Stimulated activated CD8-positive, alpha-beta memory T cell treated with anti-CD3 and anti-CD28 coated beads, Interleukin-4, amount 100 ng/mL, for 48 hours (primary cell): ENCODE measurements around the gene VAV1.
A peak's percentile ranks its signal among the peaks of the same experiment; 100 is the strongest.
"Not testable (repeated sequence)": the region's sequence is repeated elsewhere in the genome, so short reads cannot be mapped to it uniquely, and the experiment has no call there.

Source experiments
- DNase-seq: peaks from one replicate; pipeline ENCODE4 v3.0.0-alpha.2; 2020

Gene VAV1

GRCh38 chr19:6790194-6791128, 18.0 kb downstream of the VAV1 start:
- no peak for DNase-seq

GRCh38 chr19:6791237-6791636, 18.7 kb downstream of the VAV1 start:
- DNase-seq = no peak

DNA sequence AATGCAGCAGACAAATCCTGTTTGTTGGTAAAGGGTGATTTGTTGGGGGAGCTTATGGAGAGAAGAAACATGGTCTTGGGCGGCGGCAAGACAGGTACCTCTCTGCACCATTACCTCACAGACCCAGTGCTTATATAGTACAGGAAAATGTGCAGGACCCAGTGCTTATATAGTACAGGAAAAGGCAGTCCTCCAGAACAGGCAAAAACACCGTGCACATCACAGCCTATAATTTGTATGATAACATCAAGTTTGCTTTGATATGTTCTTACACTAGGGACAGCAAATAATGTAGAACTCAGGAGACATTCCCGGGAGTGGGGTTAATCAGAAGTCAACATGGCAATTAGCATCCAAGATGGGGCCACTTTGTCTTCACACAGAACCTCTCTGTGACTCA, 20.9 kb downstream of the VAV1 start:
- DNase-seq = no peak

- no peak for DNase-seq
Observed at GRCh38 chr19:6793973-6794372, 21.5 kb downstream of the VAV1 start.

GRCh38 chr19:6794686-6795431, 22.4 kb downstream of the VAV1 start:
- no peak for DNase-seq

DNA sequence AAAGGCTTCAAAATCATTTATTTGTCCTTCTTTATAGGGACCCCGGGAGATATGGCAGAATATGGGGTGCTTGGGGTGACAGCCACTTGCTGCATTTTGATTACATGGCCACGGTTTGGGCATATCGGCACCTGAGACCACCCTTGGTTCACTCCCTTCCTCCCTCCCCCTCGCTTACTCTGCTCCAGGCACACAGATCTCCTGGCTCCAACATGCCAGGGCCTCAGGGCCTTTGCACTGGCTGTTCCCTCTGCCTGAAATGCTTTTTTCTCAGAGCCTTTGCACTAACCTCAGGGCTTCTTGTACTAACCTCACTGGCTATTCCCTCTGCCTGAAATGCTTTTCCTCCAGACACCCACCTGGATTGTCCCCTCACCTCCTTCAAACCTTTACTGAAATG, 23.8 kb downstream of the VAV1 start:
- DNase-seq = no peak

GRCh38 chr19:6797646-6798045, 25.1 kb downstream of the VAV1 start:
- no peak for DNase-seq

GRCh38 chr19:6800160-6800790, 27.8 kb downstream of the VAV1 start:
- not testable (repeated sequence) for DNase-seq

DNA sequence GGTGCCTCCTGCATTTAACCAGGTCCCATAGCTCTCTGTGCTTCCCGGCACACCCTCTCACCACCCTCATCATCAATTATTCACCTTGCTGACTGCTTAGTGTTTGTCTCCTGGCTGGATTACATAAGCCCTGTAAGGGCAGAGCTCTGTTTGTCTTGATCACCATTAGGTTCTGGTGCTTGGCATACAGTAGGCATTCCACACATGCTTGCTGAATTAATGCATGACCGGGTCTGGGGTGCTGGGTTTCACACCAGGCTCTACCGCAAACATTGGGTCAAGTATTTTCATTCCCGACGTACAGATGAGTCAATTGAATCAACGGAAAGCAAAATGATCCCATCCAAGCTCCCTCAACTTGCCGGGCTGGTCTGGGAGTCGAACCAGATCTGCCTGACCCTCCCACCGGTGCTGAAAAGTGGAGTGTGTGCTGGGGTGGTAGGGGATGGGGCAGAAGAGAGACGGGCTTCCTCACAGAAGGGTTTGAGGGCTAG, 28.5 kb downstream of the VAV1 start:
- no peak for DNase-seq

GRCh38 chr19:6801485-6802086, 29.1 kb downstream of the VAV1 start:
- DNase-seq = peak; percentile 89

DNA sequence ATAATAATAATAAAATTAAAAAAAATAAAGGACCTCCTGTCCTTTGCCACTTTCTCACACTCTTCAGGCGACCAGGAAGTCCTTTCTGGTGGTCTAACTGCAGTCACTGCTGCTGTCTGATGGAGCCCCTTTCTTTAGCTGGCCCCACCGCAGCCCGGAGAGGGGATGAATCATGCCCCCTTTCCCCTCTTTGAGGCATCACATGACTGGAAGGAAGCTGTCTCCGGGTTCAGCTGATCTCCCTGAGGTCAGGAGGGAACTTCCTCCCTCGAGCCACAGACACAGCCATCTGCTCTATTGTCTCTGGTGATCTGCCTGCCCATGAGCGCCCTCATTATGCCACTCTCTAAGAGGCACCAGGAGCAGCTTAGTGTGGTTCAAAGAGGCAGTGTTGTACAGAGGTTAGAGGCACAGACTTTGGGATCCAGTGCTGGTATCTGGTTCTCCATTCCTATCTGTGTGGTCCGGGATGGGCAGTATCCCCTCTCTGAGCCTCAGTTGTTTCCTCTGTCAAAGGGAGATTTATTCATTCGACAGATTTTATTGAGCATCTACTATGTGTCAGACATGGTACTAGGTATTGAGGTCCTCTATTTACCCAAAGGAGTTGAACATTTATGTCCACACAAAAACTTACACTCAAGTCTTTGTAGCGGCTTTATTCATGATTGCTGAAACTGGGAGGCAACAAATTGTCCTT, 30.0 kb downstream of the VAV1 start:
- peak; percentile 86 for DNase-seq

DNA sequence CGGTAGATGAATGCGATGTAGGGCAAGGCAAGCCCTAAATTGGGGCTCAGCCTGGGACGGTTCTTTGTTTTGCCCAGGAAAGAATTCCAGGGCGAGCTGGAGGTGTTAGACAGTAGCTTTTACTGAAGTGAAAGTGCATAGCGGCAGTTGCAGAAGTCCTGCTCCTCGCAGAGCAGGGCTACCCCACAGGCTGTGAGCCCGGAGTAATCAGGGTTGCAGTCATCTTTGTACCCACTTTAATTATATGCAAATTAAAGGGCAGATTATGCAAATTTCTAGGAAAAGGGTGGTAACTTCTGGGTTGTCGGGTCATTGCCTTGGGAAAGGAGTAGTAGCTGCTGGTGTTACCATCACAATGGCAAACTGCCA, 30.5 kb downstream of the VAV1 start:
- no peak for DNase-seq

GRCh38 chr19:6806488-6806887, 34.0 kb downstream of the VAV1 start:
- no peak for DNase-seq

DNA sequence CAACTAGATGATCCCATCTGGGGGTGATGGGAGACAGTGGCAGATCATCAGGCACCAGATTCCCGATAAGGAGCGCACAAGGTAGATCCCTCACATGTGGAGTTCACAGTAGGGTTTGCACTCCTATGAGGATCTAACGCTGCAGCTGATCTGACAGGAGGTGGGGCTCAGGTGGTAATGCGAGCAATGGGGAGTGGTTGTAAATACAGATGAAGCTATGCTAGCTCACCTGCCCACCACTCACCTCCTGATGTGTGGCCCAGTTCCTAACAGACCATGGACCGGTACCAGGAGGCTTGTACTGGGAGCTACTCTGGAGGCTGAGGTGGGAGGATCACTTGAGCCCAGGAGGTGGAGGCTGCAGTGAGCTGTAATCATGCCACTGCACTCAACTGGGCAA, 34.8 kb downstream of the VAV1 start:
- DNase-seq = no peak

- DNase-seq = no peak
Observed at GRCh38 chr19:6808494-6808893, 36.0 kb downstream of the VAV1 start.

DNA sequence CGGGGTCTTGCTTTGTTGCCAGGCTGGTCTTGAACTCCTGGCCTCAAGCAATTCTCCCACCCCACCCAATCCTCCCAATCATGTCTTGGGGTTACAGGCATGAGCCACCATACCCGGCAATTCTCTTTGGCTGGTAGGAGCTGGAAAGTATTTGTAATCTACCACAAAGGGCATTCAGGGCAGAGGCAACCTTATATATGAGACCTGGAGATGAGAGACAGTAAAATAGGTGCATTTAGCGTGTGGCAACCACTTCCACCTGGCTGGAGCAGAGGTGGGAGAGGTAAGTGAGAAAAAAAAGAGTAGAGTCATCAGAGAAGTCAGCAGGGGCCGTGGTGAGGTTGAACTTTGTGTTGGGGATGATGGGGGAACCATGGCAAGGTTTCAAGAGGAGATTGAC, 36.8 kb downstream of the VAV1 start:
- no peak for DNase-seq

- DNase-seq = no peak
Observed at GRCh38 chr19:6811378-6811777, 38.9 kb downstream of the VAV1 start.

DNA sequence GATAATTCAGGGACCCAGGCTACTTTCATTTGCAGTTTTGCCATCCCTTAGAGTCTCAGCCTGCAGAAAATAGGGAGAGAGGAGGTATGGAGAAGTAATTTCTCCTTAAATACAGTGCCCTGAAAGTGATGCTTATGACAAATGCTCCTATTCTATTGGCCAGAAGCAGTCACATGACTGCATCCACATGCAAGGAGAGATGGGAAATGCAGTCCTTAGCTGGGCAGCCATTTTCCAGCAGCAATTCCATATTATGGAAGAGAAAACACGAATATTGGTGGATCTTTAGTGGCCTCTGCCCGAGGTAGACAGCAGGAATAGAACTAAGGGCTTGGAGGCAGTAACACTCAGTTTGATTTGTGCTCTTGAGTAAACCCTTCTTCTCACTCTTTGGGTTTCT, 39.4 kb downstream of the VAV1 start:
- no peak for DNase-seq

GRCh38 chr19:6812612-6813011, 40.1 kb downstream of the VAV1 start:
- DNase-seq = no peak

DNA sequence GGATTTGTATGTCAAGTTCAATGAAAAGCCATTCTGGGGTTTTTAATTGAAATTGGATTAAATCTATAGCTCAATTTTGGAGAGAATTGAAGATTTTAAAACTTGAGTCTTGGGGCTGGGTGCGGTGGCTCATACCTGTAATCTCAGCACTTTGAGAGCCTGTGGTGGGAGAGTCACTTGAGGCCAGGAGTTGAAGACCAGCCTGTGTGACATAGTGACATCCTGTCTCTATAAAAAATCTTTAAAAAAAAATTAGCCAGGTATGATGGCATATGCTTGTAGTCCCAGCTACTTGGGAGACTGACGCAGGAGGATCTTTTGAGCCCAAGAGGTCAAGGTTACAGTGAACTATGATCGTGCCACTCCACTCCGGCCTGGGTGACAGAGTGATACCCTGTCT, 41.2 kb downstream of the VAV1 start:
- DNase-seq = no peak

- no peak for DNase-seq
Observed at GRCh38 chr19:6817179-6817578, 44.7 kb downstream of the VAV1 start.

DNA sequence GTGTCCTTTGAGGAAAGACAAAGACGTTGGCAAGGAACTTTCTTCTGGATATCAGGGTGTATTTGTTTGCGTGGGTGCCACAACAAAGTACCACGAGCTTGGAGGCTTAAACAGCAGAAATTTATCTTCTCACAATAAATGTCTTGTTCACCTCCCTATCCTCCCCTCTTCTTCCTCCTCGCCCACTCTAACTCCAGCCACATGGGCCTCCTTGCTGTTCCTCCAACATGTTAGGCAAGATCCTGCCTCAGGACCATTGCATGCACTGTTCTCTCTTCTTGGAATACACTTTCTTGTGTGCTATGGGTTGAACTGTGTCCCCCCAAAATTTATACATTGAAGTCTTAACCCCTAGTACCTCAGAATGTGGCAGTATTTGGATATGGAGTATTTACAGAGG, 45.7 kb downstream of the VAV1 start:
- DNase-seq = no peak

DNA sequence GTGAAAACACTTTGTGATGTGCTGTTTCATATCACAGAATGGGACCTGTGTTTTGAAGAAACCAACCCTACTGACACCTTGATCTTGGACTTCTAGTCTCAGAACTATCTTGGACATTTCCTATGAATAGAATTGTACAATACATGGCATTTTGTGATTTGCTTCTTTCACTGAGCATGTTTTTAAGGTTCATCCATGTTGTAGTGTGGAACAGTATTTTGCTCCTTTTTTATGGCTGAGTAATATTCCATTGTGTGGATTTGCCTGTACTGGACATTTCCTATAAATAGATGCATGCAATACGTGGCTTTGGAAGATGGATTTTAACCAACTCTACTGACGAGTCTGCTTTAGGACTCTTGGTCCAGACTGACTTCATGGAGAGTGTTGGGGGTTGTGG, 46.8 kb downstream of the VAV1 start:
- no peak for DNase-seq
